HL-60 (cell line): Measurements from ENCODE around the gene DYNLRB1.

Experiments used
- DNase-seq, 2 experiments: peaks; one replicate each; pipeline ENCODE4 v3.0.0-alpha.2; 2010 to 2020; ENCODE audit warnings: low read depth in 1 of 2, low spot score in 1 of 2
- H3K27ac ChIP-seq: fragments of 250-450 bp; sonication (Bioruptor Pico); replicated peaks from 2 replicates; pipeline ENCODE4 v1.5.1; 2020; ENCODE audit warnings: mild to moderate bottlenecking, moderate library complexity
- H3K27me3 ChIP-seq: fragments of 250-450 bp; sonication (Bioruptor Pico); 2 replicates; pipeline ENCODE4 v1.5.1; 2021; ENCODE audit warnings: mild to moderate bottlenecking, moderate library complexity; ENCODE audit not compliant: insufficient read depth, poor library complexity, severe bottlenecking
- H3K4me3 ChIP-seq: replicated peaks from 2 replicates; pipeline ENCODE4 v1.5.1; 2011; ENCODE audit warnings: mild to moderate bottlenecking, control low read depth, low read length; ENCODE audit not compliant: insufficient read depth
- CTCF ChIP-seq: IDR thresholded peaks from one replicate; pipeline ENCODE4 v1.5.1; 2011; ENCODE audit warnings: low read length, control low read depth, inconsistent platforms; ENCODE audit not compliant: insufficient read depth
- GABPA ChIP-seq: IDR thresholded peaks from 2 replicates; pipeline ENCODE4 v1.6.1; 2012; ENCODE audit warnings: low read depth
- POLR2AphosphoS5 ChIP-seq: IDR thresholded peaks from 2 replicates; pipeline ENCODE4 v1.6.1; 2012; ENCODE audit warnings: low read depth
- REST ChIP-seq: IDR thresholded peaks from 2 replicates; pipeline ENCODE4 v1.6.1; 2012; ENCODE audit warnings: low read depth; ENCODE audit not compliant: insufficient replicate concordance
- SPI1 ChIP-seq: IDR thresholded peaks from 2 replicates; pipeline ENCODE4 v1.6.1; 2012; ENCODE audit warnings: low read depth, mild to moderate bottlenecking, borderline replicate concordance

DYNLRB1 gene

GRCh38 chr20:34581341-34582184, 65.3 kb downstream of the DYNLRB1 start:
- Histone ChIP-seq H3K4me3 (no peak overlapping the region), H3K27me3 (no peaks in the 10 kb centered on the region), H3K27ac (no peak overlapping the region)
- TF ChIP-seq POLR2AphosphoS5 (no peak), CTCF (no peak), REST (no peak), GABPA (no peak)
- no peak for DNase-seq

GRCh38 chr20:34582221-34582620, 66.0 kb downstream of the DYNLRB1 start:
- no peak for DNase-seq
- Histone ChIP-seq H3K27me3 (no peaks in the 10 kb centered on the region), H3K27ac (no peak overlapping the region), H3K4me3 (no peak overlapping the region)
- TF ChIP-seq SPI1, result no peak
- TF ChIP-seq POLR2AphosphoS5, result no peak
- TF ChIP-seq REST, result no peak
- TF ChIP-seq GABPA, result no peak
- TF ChIP-seq CTCF, result no peak

- TF ChIP-seq CTCF, result no peak
- TF ChIP-seq SPI1, result no peak
- TF ChIP-seq GABPA, result no peak
- no peak for TF ChIP-seq REST
- TF ChIP-seq POLR2AphosphoS5, result no peak
These were observed 66.7 kb downstream of the DYNLRB1 start for GRCh38 chr20:34582911-34583310.

More at GRCh38 chr20:34582911-34583310, 66.7 kb downstream of the DYNLRB1 start:
- no peak overlapping the region for H3K4me3 ChIP-seq
- H3K27ac ChIP-seq, result no peak overlapping the region
- no peak for DNase-seq
- no peaks in the 10 kb centered on the region for H3K27me3 ChIP-seq
